ENCODE measurements around the gene GPA33. TPM values are rescaled to one million over a fixed set of nuclear protein-coding genes. Genes with fewer than 3 reads are reported as not detected.

Gene GPA33
- total RNA-seq, 2 donors from 2014 or later: 0.31 to 0.32 TPM

DNA sequence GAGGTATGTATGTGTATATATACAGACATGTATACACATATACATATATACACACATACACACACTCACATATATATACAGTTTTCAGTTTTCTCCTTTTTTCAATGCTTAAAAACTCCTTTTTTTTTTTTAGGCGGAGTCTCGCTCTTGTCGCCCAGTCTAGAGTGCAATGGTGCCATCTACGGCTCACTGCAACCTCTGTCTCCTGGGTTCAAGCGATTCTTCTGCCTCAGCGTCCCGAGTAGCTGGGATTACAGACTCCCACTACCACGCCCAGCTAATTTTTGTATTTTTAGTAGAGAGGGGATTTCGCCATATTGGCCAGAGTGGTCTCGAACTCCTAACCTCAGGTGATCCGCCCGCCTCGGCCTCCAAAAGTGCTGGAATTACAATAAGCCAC lies 30.7 kb upstream of the GPA33 start:
- intact Hi-C loops (cut with DNase I): no loop called here
- no peak for ATAC-seq

DNA sequence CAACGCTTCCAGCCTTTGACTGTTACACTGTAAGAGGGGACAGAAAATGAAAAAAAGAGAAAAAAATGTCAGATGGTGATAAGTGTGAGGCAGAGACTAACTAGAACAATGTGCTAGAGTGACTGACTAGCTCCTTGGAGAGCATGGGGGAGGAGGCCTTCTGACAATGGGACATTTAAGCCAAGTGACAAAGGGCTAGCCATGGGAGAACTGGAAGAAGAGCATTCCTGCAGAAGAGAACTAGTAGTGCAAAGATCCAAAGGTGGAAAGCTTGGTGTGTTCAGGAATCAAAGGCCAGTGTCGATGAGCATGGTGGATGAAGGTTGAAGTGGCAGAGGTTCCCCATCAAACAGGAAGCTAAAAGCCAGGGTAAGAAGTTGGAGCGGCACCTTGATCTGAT lies 29.5 kb upstream of the GPA33 start:
- intact Hi-C loops (cut with DNase I): no loop called here
- ATAC-seq (no peak), DNase-seq (no peak)

More for the DNA sequence above, 30.7 kb upstream of the GPA33 start:
- no peak for DNase-seq

DNA sequence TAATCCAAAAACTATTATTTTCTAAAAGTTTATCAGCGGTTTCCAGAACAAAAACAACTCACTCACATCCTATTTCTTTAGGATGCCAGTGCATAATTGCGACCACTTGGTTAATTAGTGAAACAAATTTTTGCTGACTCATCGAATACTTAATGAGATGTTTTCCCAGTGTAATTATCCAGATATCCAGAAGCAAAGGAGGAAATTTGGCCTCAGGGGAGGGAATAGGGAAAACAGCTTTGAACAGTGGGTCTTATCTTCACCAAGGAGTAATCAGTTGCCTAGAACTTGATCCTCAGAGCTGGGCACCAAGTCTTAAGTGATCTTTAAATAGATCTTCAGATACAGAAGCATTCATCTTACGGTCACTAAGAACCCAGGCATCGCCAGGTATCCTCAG lies 28.0 kb upstream of the GPA33 start:
- ATAC-seq (no peak), DNase-seq (no peak)
- intact Hi-C loops (cut with DNase I): no loop called here

DNA sequence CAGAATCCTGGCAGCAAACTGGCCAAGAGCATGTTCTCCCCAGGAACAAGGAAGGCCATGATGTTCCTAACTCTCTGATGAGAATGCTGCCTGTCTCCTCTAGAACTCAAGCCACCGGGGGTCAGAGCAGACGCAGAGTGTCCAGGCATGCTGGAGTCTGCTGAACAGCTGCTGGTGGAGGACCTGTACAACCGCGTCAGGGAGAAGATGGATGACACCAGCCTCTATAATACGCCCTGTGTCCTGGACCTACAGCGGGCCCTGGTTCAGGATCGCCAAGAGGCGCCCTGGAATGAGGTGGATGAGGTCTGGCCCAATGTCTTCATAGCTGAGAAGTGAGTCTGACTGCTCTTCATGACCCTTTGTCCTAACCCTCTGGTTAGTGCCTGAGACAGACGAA lies 27.0 kb upstream of the GPA33 start:
- no peak for ATAC-seq
- intact Hi-C loops (cut with DNase I): no loop called here
- no peak for DNase-seq

DNA sequence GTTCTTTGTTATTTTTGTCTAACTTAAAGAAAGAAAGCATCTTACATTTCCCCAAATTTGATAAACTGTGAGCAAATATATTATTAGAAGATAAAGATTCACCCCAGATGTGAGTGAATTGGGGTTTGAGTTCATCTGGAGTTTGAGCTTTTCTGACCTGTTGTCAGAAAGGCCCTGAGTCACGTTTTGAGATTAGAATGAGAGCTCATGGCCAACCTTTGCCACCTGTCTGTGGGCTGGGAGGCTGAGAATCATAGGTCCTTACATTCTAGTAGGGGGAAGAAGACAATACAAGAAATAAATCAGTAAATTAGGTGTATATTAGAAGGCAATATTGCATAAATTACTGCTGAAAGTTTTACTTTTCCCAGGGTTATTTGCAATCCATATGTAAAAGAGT lies 26.0 kb upstream of the GPA33 start:
- ATAC-seq: no peak
- DNase-seq: no peak
- intact Hi-C loops (cut with DNase I): no loop called here

DNA sequence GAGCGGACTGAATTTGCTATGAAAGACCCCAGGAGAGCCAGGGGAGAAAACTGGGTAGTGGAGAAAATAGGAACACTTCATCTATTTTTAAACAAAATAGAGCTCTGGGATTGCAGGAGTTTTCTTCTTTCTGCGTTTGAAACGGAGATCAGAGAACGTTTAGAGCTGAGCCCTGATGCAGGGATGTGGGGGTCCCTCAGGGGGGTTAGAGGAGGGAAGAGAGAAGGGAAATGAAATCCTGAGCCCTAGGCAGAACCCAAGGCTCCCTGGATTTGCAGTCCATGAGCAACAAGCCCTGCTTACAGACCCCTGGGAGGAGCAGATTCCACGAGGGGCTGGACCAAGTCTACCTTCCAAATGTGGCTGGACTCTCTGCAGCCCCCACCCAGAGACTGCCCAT lies 25.5 kb upstream of the GPA33 start:
- intact Hi-C loops (cut with DNase I): no loop called here
- DNase-seq: no peak
- no peak for ATAC-seq

DNA sequence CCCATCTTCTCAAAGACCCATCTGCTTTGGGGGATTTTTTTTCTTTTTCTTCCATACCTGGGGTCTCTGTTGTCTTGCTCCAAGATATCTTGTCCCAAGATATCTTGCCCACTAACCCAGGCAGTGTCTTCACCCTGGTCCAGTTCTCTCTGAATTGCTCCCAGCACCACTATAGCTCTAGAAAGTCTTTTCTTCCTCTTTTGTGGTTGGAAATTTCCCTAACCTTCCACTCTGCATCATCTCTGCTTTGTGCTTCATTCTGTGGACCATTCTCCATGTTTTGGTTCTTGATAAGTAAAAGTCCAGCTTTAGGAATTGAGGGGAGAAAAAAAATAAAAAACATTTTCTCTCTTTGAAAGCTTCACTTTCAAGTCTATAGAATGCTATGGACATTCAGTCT lies 24.5 kb upstream of the GPA33 start:
- ATAC-seq: no peak
- intact Hi-C loops (cut with DNase I): no loop called here
- DNase-seq: no peak

DNA sequence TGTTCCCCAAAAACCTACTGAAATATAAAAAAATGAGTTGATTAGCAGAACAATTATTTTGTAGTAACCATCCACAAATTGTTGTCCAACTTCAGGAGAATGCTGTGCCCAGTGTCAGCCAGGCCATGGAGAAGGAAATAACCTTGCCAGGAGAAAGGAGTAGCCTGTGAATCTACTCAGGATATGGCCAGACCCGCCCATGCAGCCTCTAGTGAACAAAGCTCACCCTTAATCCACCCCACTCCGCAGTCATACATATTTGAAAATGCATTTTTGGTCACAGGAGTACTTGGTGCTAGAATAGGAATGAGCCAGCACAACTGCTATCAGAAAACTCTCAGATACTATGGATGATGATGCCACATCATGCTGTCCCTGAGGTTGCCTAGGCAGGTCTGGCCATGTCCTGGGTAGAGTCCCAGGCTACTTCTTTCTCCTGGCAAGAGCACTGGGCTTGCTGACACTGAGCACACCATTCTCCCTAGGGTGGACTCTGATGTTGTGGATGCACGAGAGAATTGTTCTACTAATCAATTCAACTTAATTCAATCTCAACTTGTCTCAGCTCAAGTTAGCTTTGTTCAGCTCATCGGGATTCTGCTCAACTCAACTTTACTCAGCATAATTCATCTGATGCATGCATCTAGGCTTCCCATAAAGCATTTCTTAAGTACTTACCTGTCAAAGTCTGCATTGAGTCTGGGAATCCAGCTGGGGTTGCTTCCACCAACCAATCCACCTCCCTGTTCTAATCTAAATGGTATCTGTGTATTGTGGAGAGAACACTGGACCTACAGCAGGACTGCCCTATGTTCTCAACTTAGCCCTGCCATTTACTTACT lies 21.9 kb upstream of the GPA33 start:
- peak in 1 of 2 donors; percentile 14 for ATAC-seq
- intact Hi-C loops (cut with DNase I): no loop called here
- DNase-seq: no peak

DNA sequence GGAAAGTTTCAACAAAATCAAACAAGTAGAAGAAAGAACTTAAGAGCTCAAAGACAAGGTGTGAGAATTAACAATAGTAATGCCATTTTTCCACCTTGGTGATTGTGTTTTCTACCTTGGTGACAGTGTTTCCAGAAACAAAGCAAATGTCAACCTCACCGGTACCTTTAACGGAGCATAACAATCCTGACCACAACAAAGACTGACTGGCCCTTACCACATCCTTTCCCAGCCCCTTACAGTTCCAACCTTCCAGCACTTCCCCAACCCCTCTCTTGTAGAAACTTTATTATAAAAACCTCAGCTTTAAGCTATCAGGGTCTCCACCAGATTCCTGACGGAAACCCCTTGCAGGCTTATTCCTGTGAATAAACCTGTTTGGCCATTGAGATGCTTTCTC lies 20.4 kb upstream of the GPA33 start:
- intact Hi-C loops (cut with DNase I): no loop called here
- no peak for ATAC-seq
- no peak for DNase-seq

DNA sequence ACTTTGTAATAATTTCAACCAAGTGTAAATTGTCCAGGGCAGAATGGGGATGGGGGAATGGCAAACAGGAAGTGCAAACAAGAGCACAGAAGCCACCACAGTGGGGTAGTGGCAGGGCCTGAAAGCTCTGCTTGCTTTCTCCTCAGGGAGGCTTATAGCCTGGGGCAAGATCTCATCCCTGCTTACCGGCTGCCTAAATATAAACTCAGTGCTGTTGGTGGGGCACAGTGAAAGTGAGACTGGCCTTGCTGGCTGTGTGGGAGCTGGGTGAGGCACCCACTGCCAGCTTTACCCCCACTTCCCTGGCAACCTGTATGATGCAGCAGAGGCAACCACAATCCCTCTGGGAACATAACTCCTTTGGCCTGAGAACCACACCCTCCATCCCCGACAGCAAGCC lies 18.9 kb upstream of the GPA33 start:
- ATAC-seq: peak; percentile 19 to 20
- intact Hi-C loops (cut with DNase I): no loop called here

DNA sequence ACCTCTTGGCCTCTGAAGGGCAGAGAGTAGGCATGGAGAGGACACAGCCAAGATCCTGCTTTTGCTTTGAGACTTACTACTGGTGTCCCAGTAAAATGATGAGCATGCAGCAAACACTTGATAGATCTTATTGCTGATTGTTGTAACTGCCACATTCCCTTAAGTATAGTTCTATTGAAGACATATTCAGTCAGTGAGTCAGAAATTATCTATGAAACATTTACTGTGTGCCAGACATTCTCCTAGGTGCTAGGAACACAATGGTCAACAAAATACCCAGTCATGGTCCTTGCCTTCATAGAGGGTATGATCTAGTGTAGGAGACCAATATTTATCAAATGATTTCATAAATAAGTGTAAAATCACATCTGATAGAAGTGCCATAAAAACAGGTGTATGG lies 17.3 kb upstream of the GPA33 start:
- ATAC-seq: peak in 1 of 2 donors; percentile 44
- intact Hi-C loops (cut with DNase I): no loop called here
- DNase-seq: no peak

More for the DNA sequence above, 18.9 kb upstream of the GPA33 start:
- DNase-seq: no peak

DNA sequence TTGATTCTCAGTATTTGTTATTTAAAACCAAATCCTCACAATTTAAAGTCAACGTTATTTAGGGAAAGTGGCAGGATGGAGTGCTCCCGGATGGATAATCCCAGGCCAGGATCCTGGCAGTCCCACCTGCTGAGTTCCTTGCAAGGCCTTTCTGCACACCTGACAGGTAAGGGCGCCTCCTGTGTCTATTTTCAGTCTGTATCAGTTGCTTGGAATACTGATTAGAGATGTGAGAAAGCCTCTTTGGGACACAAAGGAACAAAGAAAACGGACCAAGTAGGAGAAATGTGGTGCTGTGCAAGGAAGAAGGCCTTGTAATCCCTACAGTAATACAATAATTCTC lies 15.9 kb upstream of the GPA33 start:
- DNase-seq (no peak), ATAC-seq (no peak)
- intact Hi-C loops (cut with DNase I): no loop called here

DNA sequence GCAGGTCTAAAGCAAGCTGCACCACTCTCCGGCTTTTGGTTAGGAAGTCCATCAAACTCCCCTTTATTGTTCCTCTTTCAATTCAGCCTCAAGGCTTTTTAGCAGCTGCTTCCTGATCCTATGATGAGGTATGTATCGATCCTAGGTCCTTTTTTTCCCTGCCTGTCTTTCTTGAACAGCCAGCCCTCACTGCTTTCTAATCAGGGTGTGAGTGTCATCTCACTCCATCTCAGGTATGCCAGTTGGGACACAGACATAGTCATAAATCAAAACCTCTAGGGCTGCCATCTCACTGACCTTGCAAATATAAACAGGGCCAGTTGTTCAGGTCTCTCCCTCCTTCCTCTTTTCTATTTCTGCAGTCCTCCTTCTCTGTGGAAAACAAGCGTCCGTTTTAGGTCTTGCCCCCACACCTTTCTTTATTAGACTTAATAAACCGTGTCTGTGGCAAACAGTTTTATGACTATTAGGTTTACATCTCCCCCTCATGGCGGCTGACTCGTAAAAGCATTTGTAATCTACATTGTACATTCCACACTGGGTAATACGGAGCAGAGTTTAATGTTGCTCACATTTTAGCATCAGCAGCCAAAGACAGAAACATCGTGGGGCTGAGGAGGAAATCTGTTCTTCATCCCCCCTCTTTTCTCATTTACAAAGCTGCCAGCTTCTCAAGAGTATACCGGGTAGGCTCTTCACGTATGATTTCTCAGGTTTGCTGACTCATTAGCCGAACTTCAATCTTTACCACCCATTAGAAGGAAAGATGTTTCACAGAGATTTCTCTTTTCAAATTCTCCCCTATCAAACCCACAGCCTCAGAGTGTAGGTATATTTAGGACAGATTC lies 15.3 kb upstream of the GPA33 start:
- DNase-seq (no peak), ATAC-seq (no peak)
- intact Hi-C loops (cut with DNase I): no loop called here

DNA sequence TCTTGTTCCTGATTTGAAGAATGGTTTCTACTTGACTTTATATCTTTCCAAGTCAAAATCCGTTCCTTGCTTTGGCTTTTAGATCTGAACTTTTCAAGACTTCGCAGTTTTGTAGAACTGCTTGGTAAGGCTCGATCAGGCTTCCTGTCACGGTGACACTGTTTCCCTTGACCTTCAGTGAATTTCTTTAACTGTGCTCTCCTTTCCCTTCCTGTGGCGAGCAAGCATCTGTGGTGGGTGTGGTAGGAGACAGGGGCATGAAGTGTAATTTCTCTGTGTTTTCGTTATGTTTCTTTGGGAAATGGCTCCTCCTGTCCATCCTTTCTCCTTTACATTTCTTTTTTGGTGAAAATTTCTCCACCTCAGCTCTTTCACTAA lies 14.1 kb upstream of the GPA33 start:
- intact Hi-C loops (cut with DNase I): no loop called here
- no peak for DNase-seq
- ATAC-seq: no peak

DNA sequence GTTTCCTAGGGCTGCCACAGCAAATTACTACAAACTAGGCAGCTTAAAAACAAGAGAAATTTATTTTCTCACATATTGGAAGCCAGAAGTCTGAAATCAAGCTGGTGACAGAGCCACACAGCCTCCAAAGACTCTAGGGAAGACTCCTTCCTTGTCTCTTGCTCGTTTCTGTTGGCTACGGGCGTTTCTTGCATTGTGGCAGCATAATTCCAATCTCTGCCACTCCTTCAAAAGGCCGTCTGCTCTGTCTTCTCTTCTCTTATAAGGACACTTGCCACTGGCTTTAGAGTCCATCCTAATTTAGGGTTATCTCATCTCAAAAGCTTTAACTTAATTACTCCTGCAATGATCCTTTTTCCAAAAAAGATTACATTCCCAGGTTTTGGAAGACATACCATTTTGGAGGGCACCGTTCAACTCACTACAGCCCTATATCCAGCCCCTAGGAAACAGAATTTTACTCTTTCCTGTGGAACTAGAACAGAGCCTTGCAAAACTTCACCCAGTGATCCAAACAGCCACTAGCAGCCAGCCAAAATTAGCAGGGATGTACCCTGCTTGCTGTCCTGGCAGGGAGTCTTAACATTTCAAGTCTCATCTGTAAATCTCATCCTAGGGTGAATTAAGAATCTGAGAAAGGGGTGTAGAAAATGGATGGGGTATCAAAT lies 12.9 kb upstream of the GPA33 start:
- DNase-seq (no peak), ATAC-seq (no peak)
- intact Hi-C loops (cut with DNase I): no loop called here

DNA sequence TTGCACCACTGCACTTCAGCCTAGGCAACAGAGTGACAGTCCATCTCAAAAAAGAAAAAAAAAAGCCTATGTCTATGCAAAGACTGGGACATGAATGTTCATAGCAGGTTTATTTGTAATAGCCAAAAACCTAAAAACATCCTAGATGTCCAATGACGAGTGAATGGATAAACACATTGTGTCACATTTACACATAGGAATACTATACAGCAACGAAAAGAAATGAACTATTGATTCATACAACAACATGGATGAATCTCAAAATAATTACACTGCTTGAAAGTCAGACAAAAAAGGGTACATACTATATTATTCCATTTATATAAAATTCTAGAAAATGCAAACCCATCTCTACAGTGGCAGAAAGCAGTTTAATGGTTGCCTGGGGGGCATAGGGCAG lies 11.6 kb upstream of the GPA33 start:
- intact Hi-C loops (cut with DNase I): no loop called here
- DNase-seq: no peak

DNA sequence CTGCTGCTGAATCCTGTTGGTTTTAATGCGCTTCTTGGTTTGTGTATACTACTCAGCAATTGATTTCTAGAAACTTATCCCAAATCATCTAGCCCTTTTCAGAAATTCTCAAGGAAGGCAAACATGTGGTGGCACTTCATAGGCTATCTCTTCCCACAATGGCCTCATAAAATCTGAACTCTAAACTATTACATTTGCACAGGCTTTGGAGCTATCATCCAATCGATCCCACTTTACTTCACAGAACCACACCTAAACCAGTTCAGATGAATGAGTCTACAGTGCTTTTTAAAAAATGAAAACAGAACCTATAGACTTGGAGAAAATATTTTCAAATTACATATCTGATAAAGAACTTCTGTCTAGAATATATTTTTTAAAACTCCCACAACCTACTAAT lies 10.6 kb upstream of the GPA33 start:
- no peak for ATAC-seq
- intact Hi-C loops (cut with DNase I): no loop called here
- no peak for DNase-seq

More for the DNA sequence above, 11.6 kb upstream of the GPA33 start:
- no peak for ATAC-seq

DNA sequence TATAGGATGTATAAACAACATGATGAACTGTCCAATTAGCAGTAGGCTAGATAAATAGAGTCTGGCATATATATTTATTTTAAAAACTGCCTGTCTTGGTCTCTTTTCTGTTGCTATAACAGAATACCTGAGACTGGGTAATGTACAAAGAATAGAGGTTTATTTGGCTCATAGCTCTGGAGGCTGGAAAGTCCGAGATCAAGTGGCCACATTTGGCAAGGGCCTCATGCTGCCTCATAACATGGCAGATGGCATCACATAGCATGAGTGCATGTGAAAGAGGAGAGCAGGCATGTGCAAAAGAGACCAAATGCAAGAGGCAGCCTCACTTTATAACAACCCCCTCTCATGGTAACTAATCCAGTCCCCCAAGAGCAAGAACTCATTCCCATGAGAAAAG lies 9.7 kb upstream of the GPA33 start:
- intact Hi-C loops (cut with DNase I): no loop called here
- DNase-seq (no peak), ATAC-seq (no peak)

DNA sequence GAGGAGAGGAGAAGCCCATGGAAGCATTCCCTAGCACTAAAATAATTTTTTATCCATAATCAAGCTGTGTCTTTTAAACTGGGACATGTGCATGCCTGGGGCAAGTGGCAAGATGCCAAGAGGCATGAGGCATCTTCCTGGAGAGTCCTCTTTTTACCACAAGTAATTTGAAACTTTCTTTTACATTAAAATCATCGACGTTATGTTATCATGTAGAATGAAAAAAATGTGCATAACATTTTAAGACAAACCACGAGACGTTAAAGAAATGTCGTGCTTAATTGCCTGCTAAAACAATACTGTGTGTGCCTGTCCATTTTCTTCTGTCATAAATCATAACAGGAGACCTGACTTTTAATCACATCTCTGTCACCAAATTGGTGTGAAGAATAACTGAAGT lies 5.2 kb upstream of the GPA33 start:
- DNase-seq (no peak), ATAC-seq (no peak)
- intact Hi-C loops (cut with DNase I): no loop called here

DNA sequence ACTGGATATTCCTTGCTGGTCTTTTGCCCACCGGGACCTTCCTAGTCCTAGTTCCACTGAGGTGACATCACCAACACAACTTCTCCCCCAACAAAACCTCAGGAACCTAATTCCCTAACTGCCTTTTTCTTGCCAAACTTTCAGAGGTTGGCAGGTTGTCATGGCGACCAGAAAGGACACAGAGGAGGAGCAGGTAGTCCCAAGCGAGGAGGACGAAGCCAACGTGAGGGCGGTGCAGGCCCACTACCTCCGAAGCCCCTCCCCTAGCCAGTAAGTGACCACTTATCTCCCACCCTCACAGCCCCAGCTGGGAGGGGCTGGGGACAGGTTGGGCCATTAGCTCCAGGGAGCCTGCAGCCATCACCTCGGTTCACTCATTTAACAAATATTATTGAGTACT lies 4.5 kb upstream of the GPA33 start:
- DNase-seq: no peak
- peak; percentile 36 to 53 for ATAC-seq
- intact Hi-C loops (cut with DNase I): no loop called here

Measured in left cardiac atrium (tissue), 4 donors.